ENCODE results near the gene CILP.

- TF ChIP-seq, protein P1, sequence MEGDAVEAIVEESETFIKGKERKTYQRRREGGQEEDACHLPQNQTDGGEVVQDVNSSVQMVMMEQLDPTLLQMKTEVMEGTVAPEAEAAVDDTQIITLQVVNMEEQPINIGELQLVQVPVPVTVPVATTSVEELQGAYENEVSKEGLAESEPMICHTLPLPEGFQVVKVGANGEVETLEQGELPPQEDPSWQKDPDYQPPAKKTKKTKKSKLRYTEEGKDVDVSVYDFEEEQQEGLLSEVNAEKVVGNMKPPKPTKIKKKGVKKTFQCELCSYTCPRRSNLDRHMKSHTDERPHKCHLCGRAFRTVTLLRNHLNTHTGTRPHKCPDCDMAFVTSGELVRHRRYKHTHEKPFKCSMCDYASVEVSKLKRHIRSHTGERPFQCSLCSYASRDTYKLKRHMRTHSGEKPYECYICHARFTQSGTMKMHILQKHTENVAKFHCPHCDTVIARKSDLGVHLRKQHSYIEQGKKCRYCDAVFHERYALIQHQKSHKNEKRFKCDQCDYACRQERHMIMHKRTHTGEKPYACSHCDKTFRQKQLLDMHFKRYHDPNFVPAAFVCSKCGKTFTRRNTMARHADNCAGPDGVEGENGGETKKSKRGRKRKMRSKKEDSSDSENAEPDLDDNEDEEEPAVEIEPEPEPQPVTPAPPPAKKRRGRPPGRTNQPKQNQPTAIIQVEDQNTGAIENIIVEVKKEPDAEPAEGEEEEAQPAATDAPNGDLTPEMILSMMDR (IDR thresholded peaks at IDR 0.05 in 4 of 5, conservative IDR thresholded peaks at IDR 0.05 in 1 of 5) = no peak
- TF ChIP-seq POLR2A (IDR thresholded peaks at IDR 0.05) = no peak
Observed at GRCh38 chr15:65214010-65214409, 2.7 kb upstream of the CILP start.

Data from gastrocnemius medialis (tissue), 4 donors.